SK-N-SH (cell line): ENCODE results near the gene LLGL1.

Experiments
- EZH2phosphoT487 ChIP-seq: fragments of 200-600 bp; sonication (generic); IDR thresholded peaks from 2 replicates; pipeline ENCODE4 v1.6.1; 2017; ENCODE audit warnings: low read depth, mixed run types, mild to moderate bottlenecking, antibody characterized with exemption, moderate library complexity, borderline replicate concordance
- FOXJ3 ChIP-seq: sonication (generic); formaldehyde crosslinking; IDR thresholded peaks from 2 replicates; pipeline ENCODE4 v1.5.1; 2020; ENCODE audit warnings: mild to moderate bottlenecking, missing genetic modification reagents
- GABPA ChIP-seq: IDR thresholded peaks from 2 replicates; pipeline ENCODE4 v1.4.0; 2012; ENCODE audit warnings: low read depth, mild to moderate bottlenecking
- JUND ChIP-seq: IDR thresholded peaks from 2 replicates; pipeline ENCODE4 v1.4.0; 2012
- RAD21 ChIP-seq: IDR thresholded peaks from 2 replicates; pipeline ENCODE4 v1.6.1; 2012; ENCODE audit warnings: mild to moderate bottlenecking, low read length
- YY1 ChIP-seq: IDR thresholded peaks from 2 replicates; pipeline ENCODE4 v1.4.0; 2012; ENCODE audit warnings: low read depth, mild to moderate bottlenecking
- TF ChIP-seq, protein P1 (sequence below): fragments of 200-600 bp; sonication (generic); IDR thresholded peaks from 2 replicates; pipeline ENCODE4 v1.6.1; 2017; ENCODE audit warnings: antibody characterized with exemption, mild to moderate bottlenecking, moderate library complexity

DNA sequence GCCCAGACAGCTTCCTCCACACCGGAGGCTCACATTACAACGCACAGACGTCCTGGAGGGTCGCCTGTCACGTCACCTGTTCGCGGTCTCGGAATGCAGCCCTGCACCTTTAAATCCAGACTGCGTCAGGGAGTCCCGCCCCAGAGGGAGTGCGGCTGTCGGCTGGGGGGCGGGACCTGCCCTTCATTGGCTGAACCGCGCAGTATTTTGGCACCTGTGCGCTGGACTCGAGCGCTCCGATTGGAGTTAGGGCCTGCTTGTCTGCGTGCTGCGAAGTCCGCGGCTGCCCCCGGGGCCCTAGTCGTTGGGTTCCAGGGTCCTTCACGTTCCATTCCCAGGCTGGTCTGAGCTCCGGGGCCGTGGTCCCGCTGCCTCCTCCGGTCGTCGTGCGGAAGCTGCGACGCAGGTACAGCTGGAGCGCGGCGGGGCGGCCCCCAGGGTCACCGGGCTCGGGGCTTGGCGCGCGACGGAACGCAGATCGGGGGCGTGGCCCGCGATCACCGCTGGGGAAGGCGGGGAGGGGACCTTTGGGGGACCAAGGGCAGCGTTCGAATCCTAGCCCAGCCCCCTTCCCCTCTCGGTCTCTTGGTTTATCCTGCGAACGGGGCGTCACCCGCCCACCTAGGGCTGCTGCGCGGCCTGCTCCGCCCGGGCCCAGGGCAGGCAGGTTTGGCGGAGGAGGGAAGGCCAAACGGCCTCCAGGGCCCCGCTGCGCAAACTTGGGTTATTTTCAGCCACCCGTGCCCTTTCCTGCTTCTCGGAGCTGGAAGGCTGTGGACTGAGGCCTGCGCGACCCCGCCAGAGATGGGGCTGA, 35.1 kb downstream of the LLGL1 start, which contains the start of gene MIEF2:
- TF ChIP-seq, protein P1, sequence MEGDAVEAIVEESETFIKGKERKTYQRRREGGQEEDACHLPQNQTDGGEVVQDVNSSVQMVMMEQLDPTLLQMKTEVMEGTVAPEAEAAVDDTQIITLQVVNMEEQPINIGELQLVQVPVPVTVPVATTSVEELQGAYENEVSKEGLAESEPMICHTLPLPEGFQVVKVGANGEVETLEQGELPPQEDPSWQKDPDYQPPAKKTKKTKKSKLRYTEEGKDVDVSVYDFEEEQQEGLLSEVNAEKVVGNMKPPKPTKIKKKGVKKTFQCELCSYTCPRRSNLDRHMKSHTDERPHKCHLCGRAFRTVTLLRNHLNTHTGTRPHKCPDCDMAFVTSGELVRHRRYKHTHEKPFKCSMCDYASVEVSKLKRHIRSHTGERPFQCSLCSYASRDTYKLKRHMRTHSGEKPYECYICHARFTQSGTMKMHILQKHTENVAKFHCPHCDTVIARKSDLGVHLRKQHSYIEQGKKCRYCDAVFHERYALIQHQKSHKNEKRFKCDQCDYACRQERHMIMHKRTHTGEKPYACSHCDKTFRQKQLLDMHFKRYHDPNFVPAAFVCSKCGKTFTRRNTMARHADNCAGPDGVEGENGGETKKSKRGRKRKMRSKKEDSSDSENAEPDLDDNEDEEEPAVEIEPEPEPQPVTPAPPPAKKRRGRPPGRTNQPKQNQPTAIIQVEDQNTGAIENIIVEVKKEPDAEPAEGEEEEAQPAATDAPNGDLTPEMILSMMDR: no peak
- no peak for TF ChIP-seq GABPA
- TF ChIP-seq JUND: no peak
- TF ChIP-seq EZH2phosphoT487: no peak
- no peak for TF ChIP-seq RAD21
- TF ChIP-seq FOXJ3 (CRISPR knock-in tag): no peak
- TF ChIP-seq YY1: no peak
